ENCODE measurements around the gene PDX1.

The PDX1 gene

GRCh38 chr13:27919934-27920676, at the start of gene PDX1:
Gene PDX1 (plus strand): TSS chr13:27920000. CDS start chr13:27920139, 139 bp downstream.
- DNase-seq (ENCODE audit: low spot score): peak; percentile 85

GRCh38 chr13:27878274-27878673, 41.5 kb upstream of the PDX1 start:
- DNase-seq (ENCODE audit: low spot score): no peak

DNA sequence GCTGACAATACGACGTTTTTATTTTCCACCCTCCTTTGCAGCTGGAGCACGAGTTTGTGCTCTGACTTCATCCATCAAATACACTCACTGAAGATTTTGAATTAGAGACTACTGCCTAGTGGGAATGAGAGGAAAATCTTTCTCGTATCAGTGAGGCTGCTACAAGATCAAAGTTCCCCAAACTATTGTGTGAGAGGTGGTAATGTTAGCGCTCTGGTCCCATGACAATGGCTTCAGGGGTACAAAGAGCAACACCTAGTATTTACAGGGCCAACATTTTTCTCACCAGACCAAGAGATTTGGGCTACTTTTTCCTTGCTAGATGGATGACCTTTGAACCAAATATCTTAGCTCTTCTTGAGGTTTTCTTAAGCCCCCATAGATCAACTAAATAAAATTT, 30.3 kb upstream of the PDX1 start:
- no peak for DNase-seq (ENCODE audit: low spot score)

- DNase-seq (ENCODE audit: low spot score): no peak
Measured at GRCh38 chr13:27896726-27897125, 23.1 kb upstream of the PDX1 start.

- DNase-seq (ENCODE audit: low spot score): no peak
Measured at GRCh38 chr13:27904719-27905118, 15.1 kb upstream of the PDX1 start.

DNA sequence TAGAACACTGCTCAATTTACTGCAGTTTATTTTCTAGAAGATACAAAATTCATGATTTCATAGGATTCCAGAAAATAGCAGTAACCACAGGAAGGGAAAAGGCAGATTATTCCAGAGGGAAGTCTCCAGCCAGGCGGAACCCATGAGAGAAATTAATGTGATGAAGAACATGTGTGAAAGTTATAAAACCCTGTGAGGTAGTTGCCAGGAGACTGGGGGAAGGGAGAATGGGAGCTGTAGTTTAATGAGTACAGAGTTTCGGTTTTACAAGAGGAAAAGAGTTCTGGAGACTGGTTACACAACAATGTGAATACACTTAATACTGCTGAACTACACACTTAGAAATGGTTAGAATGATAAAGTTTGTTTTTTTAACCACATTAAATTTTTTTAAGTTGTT, 14.2 kb upstream of the PDX1 start:
- DNase-seq (ENCODE audit: low spot score): no peak

DNA sequence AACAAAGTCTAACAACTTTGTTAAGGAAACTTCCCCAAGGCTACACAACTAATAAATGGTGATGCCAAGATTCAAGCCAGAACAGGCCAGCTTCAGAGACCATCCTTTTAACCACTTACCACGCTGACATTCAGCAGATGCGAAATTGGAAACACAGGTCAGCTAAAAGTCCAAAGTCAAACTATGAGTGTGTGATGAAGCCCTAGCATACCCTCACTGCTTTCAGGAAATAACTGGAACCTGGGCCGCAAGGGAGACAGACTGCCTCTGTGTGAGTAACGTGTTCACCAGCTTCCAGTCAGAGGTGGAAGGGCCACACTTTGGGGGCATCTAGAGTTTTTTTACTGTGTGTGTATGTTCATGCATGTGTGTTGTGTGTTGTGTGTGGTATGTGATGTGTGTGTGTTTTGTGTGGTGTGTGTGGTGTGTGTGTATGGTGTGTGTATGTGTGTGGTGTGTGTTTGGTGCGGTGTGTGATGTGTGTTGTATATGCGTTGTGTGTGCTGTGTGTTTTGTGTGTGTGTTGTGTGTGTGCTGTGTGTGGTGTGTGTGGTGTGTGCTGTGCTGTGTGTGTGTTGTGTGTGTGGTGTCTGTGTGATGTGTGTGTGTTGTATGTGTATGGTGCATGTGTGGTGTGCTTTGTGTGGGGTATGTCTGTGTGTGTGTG, 12.5 kb upstream of the PDX1 start:
- DNase-seq (ENCODE audit: low spot score): no peak

GRCh38 chr13:27909378-27909777, 10.4 kb upstream of the PDX1 start:
- DNase-seq (ENCODE audit: low spot score): no peak

- DNase-seq (ENCODE audit: low spot score): no peak
Measured at GRCh38 chr13:27911521-27911920, 8.3 kb upstream of the PDX1 start.

DNA sequence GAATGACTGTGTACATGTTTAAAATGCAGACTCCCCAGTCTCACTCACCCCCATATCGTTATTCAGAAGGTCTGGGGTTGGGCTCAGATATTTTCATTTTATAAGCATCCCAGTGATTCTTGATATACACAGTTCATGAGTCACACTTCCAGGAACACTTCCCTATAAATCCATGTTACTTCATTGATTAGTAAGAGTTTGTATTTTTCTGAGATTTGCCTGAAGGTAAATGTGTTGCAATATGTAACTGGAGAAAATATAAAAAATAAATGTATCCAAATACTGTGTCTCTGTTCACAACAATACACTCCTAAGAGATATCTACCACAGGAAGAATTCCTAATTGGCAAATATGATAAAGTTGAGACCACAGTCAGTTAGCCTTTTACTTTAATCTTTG, 6.6 kb upstream of the PDX1 start:
- DNase-seq (ENCODE audit: low spot score): no peak

GRCh38 chr13:27915301-27916207, 4.2 kb upstream of the PDX1 start:
- no peak for DNase-seq (ENCODE audit: low spot score)

GRCh38 chr13:27917121-27917947, 2.5 kb upstream of the PDX1 start:
- DNase-seq (ENCODE audit: low spot score): no peak

DNA sequence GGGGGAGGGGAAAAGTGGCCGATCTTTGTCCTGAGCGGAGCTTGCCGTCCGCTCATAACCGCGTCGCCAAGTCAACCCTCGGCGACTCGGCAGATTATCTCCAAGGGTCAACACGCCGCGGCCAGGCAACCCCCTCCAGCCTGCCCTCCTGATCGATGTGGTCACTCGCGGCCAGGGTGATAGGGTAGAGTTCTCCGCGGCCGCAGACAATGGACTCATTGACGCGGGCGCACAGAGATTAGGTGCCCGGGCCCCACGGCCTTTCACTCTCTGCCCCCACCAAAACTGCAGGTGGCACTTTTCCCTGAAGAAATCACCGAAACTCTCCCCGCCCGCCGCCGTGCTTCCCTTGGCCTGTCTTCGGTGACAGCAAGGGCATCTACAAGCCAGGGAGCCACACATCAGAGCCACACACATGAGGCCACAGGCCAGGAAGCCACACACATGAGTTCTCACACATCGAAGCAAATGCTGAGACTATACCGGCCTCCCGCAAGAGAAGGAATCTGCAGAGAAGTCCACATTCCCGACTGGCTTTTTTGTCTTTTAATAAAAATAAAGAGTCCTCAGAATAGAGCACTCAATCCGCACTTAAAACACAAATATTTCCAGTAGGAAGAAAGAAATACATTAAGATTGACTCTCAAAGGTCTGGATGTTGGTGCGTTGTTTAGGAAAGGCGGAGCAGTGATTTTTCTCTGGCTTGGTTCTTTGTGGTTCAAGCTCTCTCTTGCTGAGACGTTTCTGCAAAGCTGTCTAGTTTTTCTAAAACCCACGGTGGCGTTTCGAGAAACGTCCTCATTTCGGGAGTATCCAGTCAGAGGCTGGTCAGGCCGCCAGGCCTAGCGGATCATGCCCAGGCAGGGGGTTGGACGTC, 1.5 kb upstream of the PDX1 start:
- DNase-seq (ENCODE audit: low spot score): no peak

DNA sequence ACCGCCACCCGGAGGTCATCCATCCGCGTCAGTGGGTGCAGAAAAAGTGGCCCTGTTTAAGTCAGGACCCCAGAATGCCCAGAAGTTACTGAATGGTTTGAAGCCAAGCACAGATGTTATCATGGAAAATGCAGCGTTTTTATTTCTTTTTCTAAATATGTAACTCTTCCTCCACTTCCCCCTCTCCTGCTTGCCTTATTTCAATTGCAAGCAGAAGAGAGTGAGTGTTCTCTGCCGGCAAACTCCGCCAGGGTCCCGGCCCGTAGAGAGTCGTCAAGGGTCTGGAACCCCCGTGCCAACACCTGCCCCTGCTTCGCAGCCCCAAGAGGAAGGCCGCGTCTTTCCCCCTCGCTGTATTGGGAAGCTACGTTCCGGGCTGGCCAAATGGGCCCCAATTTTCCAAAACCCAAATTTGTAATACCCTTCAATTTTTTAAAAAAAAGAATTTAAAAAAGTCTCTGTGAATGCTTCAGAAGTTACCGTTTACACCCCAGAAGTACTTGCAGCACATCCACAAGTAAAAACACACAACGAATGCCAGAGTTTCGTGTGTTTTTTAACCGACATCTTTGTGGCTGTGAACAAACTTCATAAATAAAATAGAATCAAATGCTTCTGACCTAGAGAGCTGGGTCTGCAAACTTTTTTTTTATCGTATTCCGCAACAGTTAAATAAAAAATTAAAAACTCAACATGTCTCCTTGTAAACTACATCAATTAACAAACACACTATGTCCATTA, 712 bp upstream of the PDX1 start:
- DNase-seq (ENCODE audit: low spot score): no peak

DNA sequence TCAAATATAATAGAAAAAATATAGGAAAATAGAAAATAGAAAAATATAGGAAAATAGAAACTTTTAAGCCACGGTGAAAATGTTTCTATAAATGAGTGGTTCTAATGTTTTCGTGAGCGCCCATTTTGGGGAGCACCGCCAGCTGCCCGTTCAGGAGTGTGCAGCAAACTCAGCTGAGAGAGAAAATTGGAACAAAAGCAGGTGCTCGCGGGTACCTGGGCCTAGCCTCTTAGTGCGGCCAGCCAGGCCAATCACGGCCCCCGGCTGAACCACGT, 204 bp upstream of the PDX1 start:
- DNase-seq (ENCODE audit: low spot score): no peak

DNA sequence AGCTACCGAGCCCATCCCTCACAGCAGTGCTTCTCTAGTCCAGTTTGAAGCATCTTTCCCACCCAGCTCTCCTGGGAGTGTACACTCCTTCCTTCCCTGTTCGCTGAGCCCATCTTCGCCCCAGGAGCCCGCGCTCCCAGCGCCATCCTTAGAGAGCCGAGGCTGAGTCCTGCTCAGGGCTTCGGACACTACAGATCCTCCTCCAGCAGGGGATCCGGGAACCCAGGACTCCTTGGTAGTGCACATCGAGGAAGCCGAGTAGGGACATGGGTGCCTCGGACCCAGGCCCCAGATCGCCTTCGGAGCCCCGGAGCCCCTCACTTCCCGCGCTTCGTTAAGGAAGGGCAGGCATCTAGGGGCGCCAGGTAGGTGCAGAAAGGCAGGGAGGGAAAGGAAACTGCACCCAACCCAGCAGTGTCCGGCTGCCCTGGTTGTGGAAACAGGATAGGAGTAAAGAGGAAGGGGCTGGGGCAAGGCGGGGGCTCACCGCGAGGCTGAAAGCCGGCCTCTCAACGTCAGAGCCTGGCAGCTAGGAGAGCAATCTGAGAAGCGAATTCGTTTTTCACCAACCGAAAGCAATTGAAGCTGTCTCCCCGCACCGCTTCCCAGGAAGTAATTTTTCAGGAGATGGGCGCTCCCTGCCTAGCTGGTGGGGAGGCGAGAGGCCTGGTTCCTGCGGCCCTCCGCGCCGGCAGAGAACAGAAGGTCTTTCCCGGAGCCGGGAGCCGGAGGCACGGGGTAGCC, 1.0 kb downstream of the PDX1 start:
- DNase-seq (ENCODE audit: low spot score): no peak

- DNase-seq (ENCODE audit: low spot score): no peak
Measured at GRCh38 chr13:27921421-27921960, 1.7 kb downstream of the PDX1 start.

DNA sequence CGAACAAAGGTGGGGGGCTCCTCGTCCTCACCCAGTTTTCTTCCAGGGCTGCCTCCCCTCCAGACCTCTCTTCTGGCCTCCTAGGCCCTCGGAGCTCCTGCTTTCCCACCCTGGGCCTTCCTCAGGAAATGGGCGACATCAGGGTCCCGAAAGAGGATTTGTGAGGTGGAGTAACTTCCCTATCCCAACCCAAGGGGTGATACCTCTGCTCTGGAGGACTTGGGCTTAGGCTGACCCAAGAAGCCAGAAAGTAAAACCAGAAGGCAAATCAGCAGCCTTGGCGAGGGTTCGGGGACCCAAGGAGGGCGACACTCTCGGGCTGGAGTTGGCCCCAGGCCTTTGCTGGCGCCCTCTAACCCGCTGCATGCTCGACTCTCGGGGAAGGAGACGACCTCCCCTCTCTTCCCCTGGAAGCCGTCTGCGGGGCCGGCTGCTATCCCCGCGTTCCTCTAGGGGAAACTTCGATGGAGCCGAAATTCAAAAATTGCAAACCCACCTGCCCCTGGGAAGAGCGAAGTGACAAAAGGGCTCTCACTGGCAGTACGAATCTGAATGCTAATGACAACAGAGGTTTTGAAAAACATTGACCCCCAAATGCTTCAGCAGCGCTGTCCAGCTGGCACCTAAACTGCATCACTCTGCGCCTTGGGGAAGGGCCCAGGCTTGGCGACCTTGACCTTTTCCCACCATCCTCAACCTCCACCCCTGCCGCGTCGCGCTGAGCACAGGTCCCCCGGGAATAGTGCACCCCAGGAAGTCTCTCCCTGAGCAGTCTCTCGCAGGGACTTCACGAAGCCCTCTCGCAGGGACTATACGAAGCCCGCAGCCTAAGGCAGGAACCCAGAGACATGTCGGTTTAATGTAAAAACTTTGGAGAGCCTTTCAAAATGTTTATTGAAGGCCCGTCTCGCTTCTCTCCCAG, 2.4 kb downstream of the PDX1 start:
- DNase-seq (ENCODE audit: low spot score): no peak
